ENCODE results near the gene PBX2.

The PBX2 gene

GRCh38 chr6:32151181-32151862 lies 38.7 kb downstream of the PBX2 start:
- no peak for DNase-seq (ENCODE audit: low spot score)

GRCh38 chr6:32149932-32150870 lies 39.8 kb downstream of the PBX2 start:
- no peak for DNase-seq (ENCODE audit: low spot score)

- DNase-seq (ENCODE audit: low spot score), result no peak
Measured at GRCh38 chr6:32149092-32149755, 40.8 kb downstream of the PBX2 start.

GRCh38 chr6:32148289-32149091 lies 41.5 kb downstream of the PBX2 start:
- no peak for DNase-seq (ENCODE audit: low spot score)

- no peak for DNase-seq (ENCODE audit: low spot score)
Measured at GRCh38 chr6:32147401-32148132, 42.4 kb downstream of the PBX2 start.

- no peak for DNase-seq (ENCODE audit: low spot score)
Measured at GRCh38 chr6:32146687-32147086, 43.3 kb downstream of the PBX2 start.

- no peak for DNase-seq (ENCODE audit: low spot score)
Measured at GRCh38 chr6:32146287-32146686, 43.7 kb downstream of the PBX2 start.

GRCh38 chr6:32144238-32144637 lies 45.8 kb downstream of the PBX2 start:
- peak; percentile 19 for DNase-seq (ENCODE audit: low spot score)

- no peak for DNase-seq (ENCODE audit: low spot score)
Measured at GRCh38 chr6:32140420-32141046, 49.5 kb downstream of the PBX2 start.

GRCh38 chr6:32139590-32139989 lies 50.4 kb downstream of the PBX2 start:
- no peak for DNase-seq (ENCODE audit: low spot score)

GRCh38 chr6:32137454-32137853 lies 52.5 kb downstream of the PBX2 start:
- no peak for DNase-seq (ENCODE audit: low spot score)

All from LoVo (cell line).